H9 (cell line): ENCODE data around the gene CCDC138. TPM values are rescaled to one million over a fixed set of nuclear protein-coding genes. Genes with fewer than 3 reads are reported as not detected.

Source experiments
- DNase-seq: peaks from one replicate; pipeline ENCODE4 v3.0.0-alpha.2; 2017
- H2AFZ ChIP-seq: one replicate; pipeline ENCODE4 v1.6.1; 2013; ENCODE audit warnings: mild to moderate bottlenecking, low read length, control low read depth, moderate library complexity
- H2AK5ac ChIP-seq: 2 replicates; pipeline ENCODE4 v1.6.1; 2013; ENCODE audit warnings: low read length, control low read depth, mixed read lengths; ENCODE audit not compliant: insufficient read length
- H2BK120ac ChIP-seq: one replicate; pipeline ENCODE4 v1.6.1; 2013; ENCODE audit warnings: low read depth, mild to moderate bottlenecking, low read length, control low read depth, inconsistent platforms; ENCODE audit not compliant: poor library complexity, severe bottlenecking
- H2BK12ac ChIP-seq: 2 replicates; pipeline ENCODE4 v1.6.1; 2013; ENCODE audit warnings: low read length, control low read depth, mixed read lengths, low read depth; ENCODE audit not compliant: insufficient read length
- H2BK15ac ChIP-seq: 2 replicates; pipeline ENCODE4 v1.6.1; 2013; ENCODE audit warnings: low read depth, low read length, control low read depth
- H2BK20ac ChIP-seq: one replicate; pipeline ENCODE4 v1.6.1; 2013; ENCODE audit warnings: low read depth, mild to moderate bottlenecking, low read length, control low read depth, inconsistent platforms; ENCODE audit not compliant: poor library complexity, severe bottlenecking
- H2BK5ac ChIP-seq: 2 replicates; pipeline ENCODE4 v1.6.1; 2013; ENCODE audit warnings: low read length, control low read depth, mixed read lengths; ENCODE audit not compliant: insufficient read length
- H3K14ac ChIP-seq: 2 replicates; pipeline ENCODE4 v1.6.1; 2013; ENCODE audit warnings: low read length, control low read depth; ENCODE audit not compliant: insufficient read depth
- H3K18ac ChIP-seq: 2 replicates; pipeline ENCODE4 v1.6.1; 2013; ENCODE audit warnings: low read depth, mild to moderate bottlenecking, mixed read lengths, low read length, control low read depth; ENCODE audit not compliant: insufficient read length
- H3K23ac ChIP-seq: 2 replicates; pipeline ENCODE4 v1.6.1; 2013; ENCODE audit warnings: low read length, control low read depth, mixed read lengths, low read depth; ENCODE audit not compliant: insufficient read length
- H3K23me2 ChIP-seq: 2 replicates; pipeline ENCODE4 v1.6.1; 2013; ENCODE audit warnings: low read depth, mild to moderate bottlenecking, mixed read lengths, low read length, control low read depth; ENCODE audit not compliant: insufficient read length, poor library complexity, severe bottlenecking
- H3K27ac ChIP-seq: 2 replicates; pipeline ENCODE4 v1.5.1; 2013; ENCODE audit warnings: low read length, control low read depth, mixed read lengths, low read depth; ENCODE audit not compliant: insufficient read length
- H3K27me3 ChIP-seq: 2 replicates; pipeline ENCODE4 v1.6.1; 2013; ENCODE audit warnings: low read length, control low read depth, inconsistent platforms; ENCODE audit not compliant: insufficient read depth
- H3K4ac ChIP-seq: 2 replicates; pipeline ENCODE4 v1.6.1; 2013; ENCODE audit warnings: low read depth, mild to moderate bottlenecking, control low read depth, inconsistent platforms, low read length, moderate library complexity
- H3K4me1 ChIP-seq: 2 replicates; pipeline ENCODE4 v1.6.1; 2013; ENCODE audit warnings: low read length, control low read depth, inconsistent platforms; ENCODE audit not compliant: insufficient read depth
- H3K4me2 ChIP-seq: 2 replicates; pipeline ENCODE4 v1.6.1; 2013; ENCODE audit warnings: low read length, control low read depth, mixed read lengths; ENCODE audit not compliant: insufficient read length, insufficient read depth
- H3K56ac ChIP-seq: 2 replicates; pipeline ENCODE4 v1.6.1; 2013; ENCODE audit warnings: low read depth, mild to moderate bottlenecking, mixed read lengths, low read length, control low read depth; ENCODE audit not compliant: insufficient read length
- H3K79me1 ChIP-seq: 2 replicates; pipeline ENCODE4 v1.6.1; 2013; ENCODE audit warnings: low read depth, mild to moderate bottlenecking, moderate library complexity, low read length, control low read depth, inconsistent platforms; ENCODE audit not compliant: insufficient read depth, poor library complexity, severe bottlenecking
- H3K79me2 ChIP-seq: 2 replicates; pipeline ENCODE4 v1.6.1; 2013; ENCODE audit warnings: low read length, control low read depth, inconsistent platforms; ENCODE audit not compliant: insufficient read depth
- H3K9ac ChIP-seq: 2 replicates; pipeline ENCODE4 v1.6.1; 2013; ENCODE audit warnings: low read length, control low read depth, mixed read lengths; ENCODE audit not compliant: insufficient read length; ENCODE audit errors: extremely low read depth
- H3K9me3 ChIP-seq: one replicate; pipeline ENCODE4 v1.6.1; 2013; ENCODE audit warnings: low read depth, low read length, inconsistent platforms; ENCODE audit not compliant: control insufficient read depth
- H3T11ph ChIP-seq: one replicate; pipeline ENCODE4 v1.6.1; 2013; ENCODE audit warnings: mild to moderate bottlenecking, low read length, control low read depth, inconsistent platforms
- H4K20me1 ChIP-seq: one replicate; pipeline ENCODE4 v1.6.1; 2013; ENCODE audit not compliant: control insufficient read depth, insufficient read length, insufficient read depth
- H4K5ac ChIP-seq: 2 replicates; pipeline ENCODE4 v1.6.1; 2013; ENCODE audit warnings: low read depth, mild to moderate bottlenecking, mixed read lengths, low read length, control low read depth; ENCODE audit not compliant: insufficient read length
- H4K8ac ChIP-seq: replicated peaks from 2 replicates; pipeline ENCODE4 v1.6.1; 2013; ENCODE audit warnings: low read length, control low read depth, mixed read lengths, low read depth; ENCODE audit not compliant: insufficient read length
- H4K91ac ChIP-seq: 2 replicates; pipeline ENCODE4 v1.6.1; 2013; ENCODE audit warnings: low read depth, mild to moderate bottlenecking, moderate library complexity, mixed read lengths, low read length, control low read depth; ENCODE audit not compliant: insufficient read length
- H3K27ac Mint-ChIP-seq, 3 experiments: 2 replicates in 2 of 3; 3 replicates in 1 of 3; pipeline ENCODE4 v1.8.0; 2020 to 2021; ENCODE audit warnings: mixed read lengths in 3 of 3, mild to moderate bottlenecking in 1 of 3, moderate library complexity in 1 of 3
- H3K27me3 Mint-ChIP-seq: 2 replicates; pipeline ENCODE4 v1.8.0; 2021; ENCODE audit warnings: low read depth, mild to moderate bottlenecking, moderate library complexity, mixed read lengths
- H3K36me3 Mint-ChIP-seq, 3 experiments: 2 replicates in 2 of 3; 3 replicates in 1 of 3; pipeline ENCODE4 v1.8.0; 2020 to 2021; ENCODE audit warnings: low read depth in 3 of 3, mixed read lengths in 3 of 3; ENCODE audit not compliant: insufficient read depth in 1 of 3
- H3K4me1 Mint-ChIP-seq, 2 experiments: 2 replicates each; pipeline ENCODE4 v1.8.0; 2020; ENCODE audit warnings: mixed read lengths in 2 of 2
- H3K4me3 Mint-ChIP-seq, 2 experiments: 2 replicates in 1 of 2; 3 replicates in 1 of 2; pipeline ENCODE4 v1.8.0; 2020 to 2021; ENCODE audit warnings: mild to moderate bottlenecking in 2 of 2, mixed read lengths in 2 of 2, moderate library complexity in 1 of 2
- H3K9me3 Mint-ChIP-seq, 2 experiments: 2 replicates in 1 of 2; 3 replicates in 1 of 2; pipeline ENCODE4 v1.8.0; 2020; ENCODE audit warnings: mild to moderate bottlenecking in 2 of 2, mixed read lengths in 2 of 2, moderate library complexity in 1 of 2
- CTCF ChIP-seq: fragments of 200-600 bp; sonication (generic); conservative IDR thresholded peaks from 3 replicates; pipeline ENCODE4 v1.8.0; 2021; ENCODE audit warnings: antibody characterized with exemption, mild to moderate bottlenecking
- WGBS: extraction: QIAGEN DNeasy Blood & Tissue Kit; methylation state at CpG from one replicate; pipeline ENCODE4 v1.1.7; 2013; ENCODE audit warnings: missing lambda C conversion rate, low lambda C conversion rate, mixed read lengths; ENCODE audit not compliant: insufficient read length; ENCODE audit errors: extremely low coverage; 5-methylcytosine and 5-hydroxymethylcytosine counted together
- total RNA-seq: library from RNA; stranded (reverse); gene quantifications from 2 replicates; pipeline ENCODE4 v1.2.1, GENCODE V29; 2021

Gene CCDC138
- total RNA-seq, 1 experiment from 2014 or later = 32.7 TPM

- Histone ChIP-seq H3K23ac (no peak overlapping the region), H3K27ac (no peak overlapping the region), H2BK15ac (no peak overlapping the region), H2BK120ac (no peak overlapping the region), H3K79me1 (no peaks in the 10 kb centered on the region), H3K18ac (no peak overlapping the region), H4K8ac (no peak overlapping the region), H2AK5ac (no peak overlapping the region), H4K20me1 (no peaks in the 10 kb centered on the region), H3K4me1 (no peaks in the 10 kb centered on the region), H3K14ac (no peak overlapping the region), H2AFZ (no peak overlapping the region), H2BK12ac (no peak overlapping the region), H3K79me2 (no peaks in the 10 kb centered on the region), H2BK20ac (no peak overlapping the region), H4K5ac (no peak overlapping the region), H3K9me3 (peaks cover 10% of the 10 kb centered on the region), H3K27me3 (no peaks in the 10 kb centered on the region), H3K4ac (no peak overlapping the region), H3K23me2 (no peaks in the 10 kb centered on the region), H2BK5ac (no peak overlapping the region), H3K9ac (no peak overlapping the region), H3K56ac (no peak overlapping the region), H3K4me2 (no peak overlapping the region), H3T11ph (no peak overlapping the region), H4K91ac (no peak overlapping the region)
- peaks cover 0 to 3% of the 10 kb centered on the region in 2 experiments; a peak in 1 of 4 replicates for H3K4me1 Mint-ChIP-seq
- no peak for TF ChIP-seq CTCF
- no CpG with 5 or more reads among the region's 6 CpGs for WGBS
- peaks cover 28 to 43% (median 28%) of the 10 kb centered on the region in 3 experiments for H3K36me3 Mint-ChIP-seq
- H3K4me3 Mint-ChIP-seq = no peak overlapping the region
- no peak overlapping the region for H3K27ac Mint-ChIP-seq
- peaks cover 35 to 46% of the 10 kb centered on the region in 2 experiments for H3K9me3 Mint-ChIP-seq
- peak; percentile 53 for DNase-seq
- H3K27me3 Mint-ChIP-seq = peaks cover 4% of the 10 kb centered on the region; the same call in 1 of the 2 replicates
Observed at GRCh38 chr2:108884619-108885018, 98.0 kb downstream of the CCDC138 start.
